NOMO-1 (cell line): ENCODE data around the gene HSPA1A.
"Not testable (repeated sequence)": the region's sequence is repeated elsewhere in the genome, so short reads cannot be mapped to it uniquely, and the experiment has no call there.

Source experiments
- DNase-seq, 2 experiments: peaks; one replicate each; lab custom pipeline; 2025; ENCODE audit not compliant: unreplicated experiment in 2 of 2; lab: John Stamatoyannopoulos, UW

The HSPA1A gene

DNA sequence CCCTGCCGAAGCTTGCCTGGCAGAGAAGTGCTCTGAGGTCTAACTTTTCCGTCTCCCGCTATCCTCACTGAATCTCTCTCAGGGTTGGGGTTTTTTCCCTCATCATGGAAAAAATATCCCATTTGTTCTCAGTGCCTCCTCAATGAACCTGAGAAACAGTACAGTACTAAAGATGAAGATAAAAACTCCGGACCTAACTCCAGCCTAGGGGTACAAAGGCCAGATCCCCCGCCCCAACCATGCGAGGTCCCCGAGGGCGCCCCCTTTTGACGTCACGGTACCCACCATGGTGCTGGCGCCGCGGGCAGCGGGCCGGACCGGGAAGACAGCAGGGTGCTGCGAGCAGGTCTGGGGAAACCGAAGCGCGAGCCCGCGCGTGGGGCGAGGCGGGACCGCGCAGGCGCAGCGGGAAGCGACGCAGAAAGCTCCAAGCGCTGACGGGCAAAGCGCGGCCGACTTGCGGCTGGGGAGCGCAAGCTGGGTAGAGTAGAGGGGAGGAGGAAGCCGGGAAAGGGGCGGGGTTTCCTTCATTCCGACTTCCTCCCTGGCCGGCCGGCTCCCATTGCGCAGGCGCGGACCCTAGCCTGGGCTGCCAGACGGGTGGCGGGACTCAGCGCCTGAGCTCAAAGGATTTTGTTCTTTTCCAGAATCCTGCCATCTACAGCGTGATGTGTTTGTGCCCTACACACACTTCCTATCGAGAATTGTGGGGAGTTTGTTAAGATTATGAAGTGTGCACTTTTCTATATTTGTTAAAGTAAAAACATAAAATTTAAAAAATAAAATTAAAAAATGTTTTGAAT is 8.7 kb upstream of the HSPA1A start, which contains the start of gene LSM2:
Gene LSM2 (minus strand): TSS at position 497 of the 803 bp plus-strand sequence. CDS start 209 bp downstream, at position 288.
- peak; percentile 91 to 95 for DNase-seq

DNA sequence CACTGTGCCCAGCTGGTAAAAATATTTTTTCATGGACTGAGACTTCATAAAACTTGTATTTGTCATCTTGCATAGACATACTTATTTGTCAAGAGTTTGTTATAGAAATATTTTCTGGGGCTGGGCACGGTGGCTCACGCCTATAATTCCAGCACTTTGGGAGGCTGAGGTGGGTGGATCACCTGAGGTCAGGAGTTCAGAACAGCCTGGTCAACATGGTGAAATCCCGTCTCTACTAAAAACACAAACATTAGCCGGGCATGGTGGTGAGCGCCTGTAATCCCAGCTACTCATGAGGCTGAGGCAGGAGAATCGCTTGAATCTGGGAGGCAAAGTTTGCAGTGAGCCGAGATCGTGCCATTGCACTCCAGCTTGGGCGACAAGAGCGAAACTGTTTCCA is 6.7 kb upstream of the HSPA1A start:
- DNase-seq: not testable (repeated sequence)

DNA sequence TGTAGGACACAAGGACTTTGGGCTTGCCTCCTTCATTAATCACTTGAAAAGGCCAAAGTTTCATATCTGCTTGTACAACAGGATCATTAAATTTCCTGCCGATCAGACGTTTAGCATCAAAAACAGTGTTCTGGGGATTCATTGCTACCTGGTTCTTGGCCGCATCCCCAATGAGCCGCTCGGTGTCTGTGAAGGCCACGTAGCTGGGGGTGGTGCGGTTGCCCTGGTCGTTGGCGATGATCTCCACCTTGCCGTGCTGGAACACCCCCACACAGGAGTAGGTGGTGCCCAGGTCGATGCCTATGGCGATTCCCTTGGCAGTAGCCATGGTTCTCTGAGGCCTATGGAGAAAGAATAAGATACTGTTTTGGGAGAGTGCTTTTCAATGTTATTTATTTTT is 3.7 kb upstream of the HSPA1A start:
- DNase-seq: no peak

GRCh38 chr6:31813465-31813849 is 1.9 kb upstream of the HSPA1A start:
- no peak for DNase-seq

DNA sequence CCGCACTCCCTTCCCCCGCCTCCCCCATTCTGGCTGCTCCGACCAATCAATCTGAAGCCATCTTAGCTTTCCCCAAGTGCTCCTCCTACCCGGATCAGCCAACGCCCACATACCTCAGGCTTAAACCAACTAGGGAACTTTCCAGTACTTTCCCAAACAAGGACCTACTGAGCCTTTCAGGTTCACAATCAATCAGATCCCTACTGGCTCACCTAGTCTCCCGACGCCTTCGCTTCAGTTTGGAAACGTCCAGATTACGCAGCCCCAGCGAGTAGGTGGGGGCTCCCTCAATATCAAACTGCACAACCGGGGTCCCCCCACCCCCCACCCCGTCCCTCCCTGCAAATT is 692 bp upstream of the HSPA1A start:
- DNase-seq: peak; percentile 75 to 80

DNA sequence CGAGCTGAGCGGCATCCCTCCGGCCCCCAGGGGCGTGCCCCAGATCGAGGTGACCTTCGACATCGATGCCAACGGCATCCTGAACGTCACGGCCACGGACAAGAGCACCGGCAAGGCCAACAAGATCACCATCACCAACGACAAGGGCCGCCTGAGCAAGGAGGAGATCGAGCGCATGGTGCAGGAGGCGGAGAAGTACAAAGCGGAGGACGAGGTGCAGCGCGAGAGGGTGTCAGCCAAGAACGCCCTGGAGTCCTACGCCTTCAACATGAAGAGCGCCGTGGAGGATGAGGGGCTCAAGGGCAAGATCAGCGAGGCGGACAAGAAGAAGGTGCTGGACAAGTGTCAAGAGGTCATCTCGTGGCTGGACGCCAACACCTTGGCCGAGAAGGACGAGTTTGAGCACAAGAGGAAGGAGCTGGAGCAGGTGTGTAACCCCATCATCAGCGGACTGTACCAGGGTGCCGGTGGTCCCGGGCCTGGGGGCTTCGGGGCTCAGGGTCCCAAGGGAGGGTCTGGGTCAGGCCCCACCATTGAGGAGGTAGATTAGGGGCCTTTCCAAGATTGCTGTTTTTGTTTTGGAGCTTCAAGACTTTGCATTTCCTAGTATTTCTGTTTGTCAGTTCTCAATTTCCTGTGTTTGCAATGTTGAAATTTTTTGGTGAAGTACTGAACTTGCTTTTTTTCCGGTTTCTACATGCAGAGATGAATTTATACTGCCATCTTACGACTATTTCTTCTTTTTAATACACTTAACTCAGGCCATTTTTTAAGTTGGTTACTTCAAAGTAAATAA is 2.0 kb downstream of the HSPA1A start:
- peak; percentile 42 to 63 for DNase-seq

GRCh38 chr6:31817929-31818511 is 2.7 kb downstream of the HSPA1A start:
- not testable (repeated sequence) for DNase-seq

DNA sequence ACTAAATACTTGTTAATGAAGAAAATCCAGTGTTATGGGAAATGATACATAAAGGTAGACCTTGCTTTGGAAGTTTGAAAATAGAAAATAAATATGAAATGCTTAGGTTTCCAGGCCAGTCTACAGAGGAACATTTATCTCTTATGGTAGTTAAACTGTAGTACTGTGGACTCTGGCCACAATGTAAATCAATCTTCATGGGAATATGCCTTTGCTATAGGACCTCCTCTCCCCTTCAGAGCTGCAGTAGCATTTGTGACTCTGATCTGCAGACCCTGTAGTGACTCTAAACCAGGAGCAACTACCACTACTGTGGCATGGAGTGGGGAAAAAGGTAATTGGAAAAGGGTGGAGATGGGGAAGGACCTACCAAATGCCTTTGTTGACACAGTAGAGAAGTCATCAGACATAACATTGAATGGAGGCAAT is 4.5 kb downstream of the HSPA1A start:
- no peak for DNase-seq

DNA sequence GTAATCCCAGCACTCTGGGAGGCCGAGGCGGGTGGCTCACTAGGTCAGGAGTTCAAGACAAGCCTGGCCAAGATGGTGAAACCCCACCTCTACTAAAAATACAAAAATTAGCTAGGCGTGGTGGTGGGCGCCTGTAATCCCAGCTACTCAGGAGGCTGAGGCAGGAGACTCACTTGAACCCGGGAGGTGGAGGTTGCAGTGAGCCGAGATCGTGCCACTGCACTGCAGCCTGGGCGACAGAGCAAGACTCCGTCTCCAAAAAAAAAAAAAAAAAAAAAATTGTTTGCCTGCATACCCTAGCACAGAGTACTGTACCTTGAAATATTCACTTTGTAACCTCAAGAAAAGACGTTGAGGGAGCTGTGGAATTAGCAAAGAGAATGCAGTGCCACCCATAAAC is 5.1 kb downstream of the HSPA1A start:
- not testable (repeated sequence) for DNase-seq

GRCh38 chr6:31821301-31822035 is 6.1 kb downstream of the HSPA1A start:
- DNase-seq: peak in 1 of 2 experiments; percentile 58

DNA sequence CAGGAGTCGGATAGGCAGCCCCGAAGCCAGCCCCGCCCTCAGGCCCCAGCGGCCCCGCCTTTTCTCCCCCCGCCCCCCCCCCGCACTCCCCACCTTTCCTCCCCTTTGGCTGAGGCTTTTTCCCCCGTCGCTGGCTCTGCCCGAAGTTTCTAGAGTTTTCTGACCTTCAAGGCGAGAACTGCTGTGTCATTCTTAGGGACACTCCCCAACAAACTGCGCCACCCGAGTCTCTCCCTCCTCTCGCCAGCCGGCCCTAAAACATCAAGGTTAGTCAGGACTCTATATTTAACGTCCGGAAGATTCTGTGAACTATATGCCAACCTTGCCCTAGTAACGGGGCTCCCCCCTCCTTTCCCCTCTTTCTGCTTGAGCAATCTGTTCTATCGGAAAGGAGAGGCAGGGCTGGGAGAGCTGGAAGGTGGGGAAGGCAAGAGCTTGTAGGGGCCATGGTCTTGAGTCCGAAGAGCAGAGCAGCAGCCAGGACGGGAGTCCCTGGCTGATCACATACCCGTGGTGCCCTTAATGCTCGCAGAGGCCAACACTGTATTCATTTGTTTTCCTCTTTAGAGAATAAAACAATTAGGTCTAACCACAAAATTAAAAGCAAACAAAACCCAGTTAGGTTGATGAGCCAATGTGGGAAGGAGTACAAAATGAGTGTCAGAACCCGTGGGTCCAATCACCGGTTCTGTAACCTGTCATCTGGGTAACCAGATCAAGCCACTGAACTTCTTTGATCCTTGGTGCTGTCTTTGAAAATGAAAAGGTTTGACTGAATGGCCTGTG is 6.9 kb downstream of the HSPA1A start:
- peak; percentile 87 to 90 for DNase-seq

DNA sequence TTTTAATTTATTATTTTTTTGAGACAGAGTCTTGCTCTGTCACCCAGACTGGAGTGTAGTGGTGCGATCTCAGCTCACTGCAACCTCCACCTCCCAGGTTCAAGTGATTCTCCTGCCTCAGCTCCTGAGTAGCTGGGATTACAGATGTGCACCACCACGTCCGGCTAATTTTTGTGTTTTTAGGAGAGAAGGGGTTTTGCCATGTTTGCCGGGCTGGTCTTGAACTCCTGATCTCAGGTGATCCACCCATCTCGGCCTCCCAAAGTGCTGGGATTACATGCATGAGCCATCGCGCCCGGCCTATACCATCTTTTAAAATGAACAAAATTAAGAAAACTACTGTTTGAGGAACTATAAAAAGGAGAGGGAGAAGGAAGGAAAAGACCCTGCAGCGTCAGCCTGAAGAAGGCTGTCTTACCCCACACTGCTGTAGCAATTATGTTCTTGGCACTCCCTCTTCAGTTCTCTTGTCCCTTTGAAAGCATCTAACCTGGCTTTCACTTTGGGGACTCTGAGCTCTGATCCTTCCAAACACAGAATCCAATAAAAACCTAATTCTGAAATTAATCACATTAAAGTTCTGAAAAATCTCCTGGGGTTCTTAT is 8.4 kb downstream of the HSPA1A start:
- peak; percentile 53 to 71 for DNase-seq

DNA sequence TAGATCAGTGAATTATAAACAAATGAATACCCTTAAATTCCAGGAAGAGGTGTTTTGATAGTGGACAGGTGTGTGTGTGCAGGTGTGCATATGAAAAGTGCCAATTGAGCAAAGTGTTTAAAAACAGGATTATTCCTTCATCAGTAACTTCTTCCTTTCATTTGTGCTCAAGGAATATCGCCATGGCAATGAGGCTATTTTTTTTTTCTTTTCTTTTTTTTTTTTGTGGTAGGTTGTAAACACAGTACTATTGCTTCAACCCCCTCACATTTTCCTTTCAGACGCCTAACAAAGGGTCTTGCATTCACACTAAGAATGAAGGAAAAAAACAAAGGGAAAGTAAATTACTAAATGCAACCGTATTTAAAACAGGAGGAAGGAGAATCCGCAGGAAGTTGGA is 10.2 kb downstream of the HSPA1A start:
- no peak for DNase-seq

DNA sequence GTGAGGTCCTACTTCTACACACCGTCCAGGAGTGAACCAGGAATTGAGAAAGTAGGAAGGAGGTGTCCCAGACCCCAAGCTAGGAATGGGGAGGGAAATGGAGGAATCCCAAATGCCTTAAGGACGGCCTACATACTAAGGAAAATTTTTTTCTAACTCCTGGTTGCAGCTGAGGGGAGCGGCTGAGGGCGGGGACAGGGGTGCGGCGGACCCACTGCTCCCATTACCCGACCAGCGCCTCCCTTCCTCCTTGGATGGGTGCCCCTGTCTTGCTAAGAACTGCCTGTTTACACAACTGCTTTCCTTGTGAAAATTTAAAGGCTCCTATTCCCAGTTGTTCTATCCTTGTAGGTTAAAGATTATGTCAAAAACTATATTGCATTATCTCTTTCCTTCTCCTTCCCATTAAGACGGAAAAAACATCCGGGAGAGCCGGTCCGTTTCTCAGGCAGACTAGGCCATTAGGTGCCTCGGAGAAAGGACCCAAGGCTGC is 11.5 kb downstream of the HSPA1A start:
- DNase-seq: peak in 1 of 2 experiments; percentile 64

- peak; percentile 100 for DNase-seq
These were observed 12.1 kb downstream of the HSPA1A start, which contains the start of gene HSPA1B for GRCh38 chr6:31827286-31828079. HSPA1B (plus strand) TSS chr6:31827738; CDS start chr6:31827951, 213 bp downstream.

DNA sequence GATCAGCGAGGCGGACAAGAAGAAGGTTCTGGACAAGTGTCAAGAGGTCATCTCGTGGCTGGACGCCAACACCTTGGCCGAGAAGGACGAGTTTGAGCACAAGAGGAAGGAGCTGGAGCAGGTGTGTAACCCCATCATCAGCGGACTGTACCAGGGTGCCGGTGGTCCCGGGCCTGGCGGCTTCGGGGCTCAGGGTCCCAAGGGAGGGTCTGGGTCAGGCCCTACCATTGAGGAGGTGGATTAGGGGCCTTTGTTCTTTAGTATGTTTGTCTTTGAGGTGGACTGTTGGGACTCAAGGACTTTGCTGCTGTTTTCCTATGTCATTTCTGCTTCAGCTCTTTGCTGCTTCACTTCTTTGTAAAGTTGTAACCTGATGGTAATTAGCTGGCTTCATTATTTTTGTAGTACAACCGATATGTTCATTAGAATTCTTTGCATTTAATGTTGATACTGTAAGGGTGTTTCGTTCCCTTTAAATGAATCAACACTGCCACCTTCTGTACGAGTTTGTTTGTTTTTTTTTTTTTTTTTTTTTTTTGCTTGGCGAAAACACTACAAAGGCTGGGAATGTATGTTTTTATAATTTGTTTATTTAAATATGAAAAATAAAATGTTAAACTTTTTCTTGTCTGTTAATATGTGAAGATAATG is 14.4 kb downstream of the HSPA1A start:
- peak; percentile 25 to 68 for DNase-seq

GRCh38 chr6:31830886-31831335 is 15.6 kb downstream of the HSPA1A start:
- no peak for DNase-seq
